Activated gamma-delta T cell treated with Interleukin-2 at 50 U/mL for 16 hours (primary cell): Measurements from ENCODE around the gene CST7.
A peak's percentile ranks its signal among the peaks of the same experiment; 100 is the strongest.

ENCODE experiments used
- DNase-seq: peaks from one replicate; pipeline ENCODE4 v3.0.0-alpha.2; 2020

The CST7 gene

DNA sequence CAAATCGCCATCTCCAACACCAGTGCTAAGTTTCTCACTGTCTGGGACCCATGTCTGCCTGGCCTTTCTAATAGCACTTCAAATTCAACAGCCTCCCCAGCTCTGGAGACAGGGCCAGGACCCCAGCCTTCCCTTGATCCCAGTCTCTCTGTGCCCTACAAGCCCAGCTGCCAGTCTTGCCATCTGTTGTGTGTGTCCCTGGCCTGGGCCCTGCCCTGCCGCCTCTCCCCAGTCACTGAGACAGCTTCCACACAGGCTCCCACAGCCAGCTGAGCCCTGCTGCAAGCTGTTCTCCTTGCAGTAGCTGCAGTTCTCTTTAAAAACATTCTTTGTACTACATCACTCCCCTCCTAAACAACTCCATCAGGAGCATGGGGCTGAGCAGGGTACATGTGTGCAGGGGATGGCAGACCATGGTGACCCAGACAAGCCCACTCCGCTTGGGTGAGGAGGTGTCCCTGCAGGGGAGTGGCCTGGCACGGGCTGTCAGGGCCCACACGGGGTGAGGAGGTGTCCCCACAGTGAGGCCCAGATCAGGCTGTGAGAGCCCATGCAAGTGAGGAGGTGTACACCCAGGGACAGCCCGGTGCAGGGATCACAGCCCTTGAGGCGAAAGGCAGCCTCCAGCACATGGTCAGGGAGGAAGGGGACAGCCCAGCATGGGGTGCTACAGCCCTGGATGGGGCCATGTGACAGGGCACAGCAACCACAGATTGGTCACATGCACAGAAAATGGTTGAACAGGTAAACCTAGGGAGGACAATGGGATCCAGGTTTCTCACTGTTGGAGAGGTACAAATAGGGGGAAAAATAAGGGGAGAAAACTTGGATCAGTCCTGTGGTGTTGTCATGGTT lies 16.2 kb downstream of the CST7 start:
- DNase-seq, result no peak

DNA sequence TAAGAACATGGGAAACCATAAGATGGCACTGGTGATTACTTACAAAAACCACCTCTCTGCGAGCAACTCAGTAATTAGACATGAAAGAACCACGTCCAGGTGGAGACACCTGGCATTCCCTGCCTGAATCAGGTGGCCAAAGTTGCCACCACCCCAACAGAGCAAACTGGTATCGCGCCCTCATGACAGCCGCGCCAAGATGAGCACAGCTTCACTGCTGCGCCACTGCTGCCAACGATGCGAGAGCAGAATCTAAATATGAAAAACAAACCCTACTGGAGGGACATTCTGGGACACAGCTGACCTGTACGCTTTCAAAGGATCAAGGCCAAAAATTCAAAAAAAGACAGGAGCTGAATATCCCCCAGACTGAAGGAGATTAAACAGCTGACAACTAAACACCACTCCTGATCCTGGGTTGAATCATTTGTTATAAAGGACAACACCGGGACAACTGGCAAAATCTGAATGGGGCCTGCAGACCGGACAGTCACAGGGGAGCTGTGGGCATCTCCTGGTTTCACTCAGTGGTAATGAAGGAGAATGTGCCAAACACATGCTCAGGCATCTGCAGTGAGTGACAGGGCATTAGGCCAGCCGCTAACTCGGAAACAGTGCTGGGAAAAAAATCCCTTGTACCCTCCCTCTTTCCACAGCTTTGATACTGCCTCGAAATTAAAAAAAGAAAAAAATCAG lies 17.4 kb downstream of the CST7 start:
- DNase-seq, result no peak

DNA sequence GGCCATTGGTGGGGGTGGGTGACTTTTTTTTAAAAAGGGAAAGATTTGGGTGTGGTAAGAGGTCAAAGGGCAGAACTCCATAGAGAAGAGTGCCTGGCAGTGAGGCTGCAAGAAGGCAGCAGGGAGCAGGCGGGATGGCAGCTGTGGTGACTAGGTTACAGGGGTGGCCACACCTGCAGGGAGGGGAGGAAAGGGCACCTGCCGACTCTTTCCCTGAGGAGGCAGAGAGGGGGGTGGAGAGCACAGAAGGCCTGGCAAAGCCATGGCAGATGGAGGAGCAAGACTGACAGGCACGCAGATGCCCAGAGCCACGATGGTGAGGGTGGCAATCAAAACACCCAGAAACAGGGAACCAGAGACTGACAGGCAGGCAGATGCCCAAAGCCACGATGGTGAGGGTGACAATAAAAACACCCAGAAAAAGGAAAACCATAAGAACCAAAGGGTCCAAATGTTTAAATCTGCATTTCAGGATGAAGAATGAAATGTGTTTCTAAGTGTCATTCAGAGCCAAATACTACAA lies 19.3 kb downstream of the CST7 start:
- no peak for DNase-seq

DNA sequence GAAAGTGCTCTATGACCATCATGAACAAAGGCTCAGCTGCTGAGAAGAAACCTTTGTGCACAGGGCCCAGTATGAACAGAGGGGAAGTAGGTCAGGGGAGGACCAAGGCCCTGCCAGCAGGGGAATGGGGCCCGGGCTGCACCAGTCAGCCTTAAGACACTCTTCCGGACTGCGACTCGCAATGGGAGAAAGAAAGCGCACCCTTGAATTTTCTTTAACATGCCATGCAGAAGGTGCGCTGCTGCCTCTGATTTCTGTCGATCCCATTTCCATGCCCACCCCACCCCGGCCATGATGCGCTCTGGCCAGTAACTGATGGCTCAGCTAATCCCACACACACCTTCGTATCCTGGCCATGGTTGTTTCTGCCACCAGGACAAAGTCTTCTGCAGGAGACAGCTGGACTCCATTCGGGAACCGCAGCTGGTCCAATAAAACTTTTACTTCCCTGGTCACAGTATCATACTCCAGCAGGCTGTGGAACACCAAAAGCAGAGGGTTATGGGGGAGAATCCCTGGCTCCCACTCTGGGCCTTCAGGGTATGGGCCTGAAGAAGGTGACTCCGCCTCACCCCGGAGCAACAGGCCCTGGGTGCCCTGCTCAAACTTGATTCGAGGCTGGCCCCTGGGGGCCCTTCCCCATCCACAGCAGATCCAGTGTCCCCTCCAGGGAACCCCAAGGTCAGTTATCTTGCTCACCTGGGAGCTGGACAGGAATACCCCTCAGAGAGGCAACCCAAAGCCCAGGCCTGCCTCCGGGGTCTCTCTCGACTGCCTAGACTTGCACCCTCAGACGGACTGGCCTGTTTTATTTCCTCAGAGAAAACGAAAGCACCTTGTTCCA lies 20.3 kb downstream of the CST7 start:
- no peak for DNase-seq

DNA sequence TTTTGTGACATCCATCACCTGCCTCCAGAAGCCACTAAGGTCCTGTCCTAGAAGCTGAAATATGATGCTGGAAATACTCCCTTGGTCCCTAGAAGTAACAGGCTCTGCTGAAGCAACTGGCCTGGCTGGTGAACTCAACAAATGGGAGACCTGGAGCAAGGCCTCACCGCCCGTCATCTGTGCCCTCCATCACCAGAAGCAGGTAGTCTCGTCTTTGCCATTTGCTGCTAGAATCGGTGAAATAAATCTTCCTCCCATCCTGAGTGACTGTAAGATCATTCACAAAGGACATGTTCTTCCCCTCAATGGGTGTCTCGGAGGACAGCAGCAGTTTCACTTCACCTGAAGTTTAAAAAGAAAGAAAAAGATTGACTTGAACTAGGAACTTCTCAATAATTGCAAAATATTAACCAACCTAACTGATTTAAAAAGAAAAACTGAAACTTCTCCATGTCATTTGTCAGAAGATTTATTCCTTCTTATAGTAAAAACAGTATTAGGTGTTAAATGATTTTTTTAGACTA lies 21.0 kb downstream of the CST7 start:
- DNase-seq, result no peak

DNA sequence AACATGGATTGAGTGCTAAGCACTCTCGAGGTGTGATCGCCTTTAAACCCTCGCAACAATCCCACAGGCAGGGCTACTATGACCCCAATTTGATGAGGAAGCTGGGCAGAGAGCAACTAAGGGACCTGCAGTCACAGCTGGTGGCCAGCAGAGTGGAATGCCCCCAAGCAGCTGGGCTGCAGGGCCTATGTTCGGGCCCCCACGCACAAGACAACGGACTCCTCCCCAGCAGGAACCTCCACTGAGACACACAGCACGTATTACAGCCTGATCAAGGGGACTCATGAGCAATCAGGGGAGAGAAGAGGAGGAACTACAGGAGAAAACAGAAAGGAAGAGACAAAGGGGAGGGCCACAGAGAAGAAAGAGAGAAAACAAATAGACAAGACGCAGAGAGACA lies 21.7 kb downstream of the CST7 start:
- no peak for DNase-seq

DNA sequence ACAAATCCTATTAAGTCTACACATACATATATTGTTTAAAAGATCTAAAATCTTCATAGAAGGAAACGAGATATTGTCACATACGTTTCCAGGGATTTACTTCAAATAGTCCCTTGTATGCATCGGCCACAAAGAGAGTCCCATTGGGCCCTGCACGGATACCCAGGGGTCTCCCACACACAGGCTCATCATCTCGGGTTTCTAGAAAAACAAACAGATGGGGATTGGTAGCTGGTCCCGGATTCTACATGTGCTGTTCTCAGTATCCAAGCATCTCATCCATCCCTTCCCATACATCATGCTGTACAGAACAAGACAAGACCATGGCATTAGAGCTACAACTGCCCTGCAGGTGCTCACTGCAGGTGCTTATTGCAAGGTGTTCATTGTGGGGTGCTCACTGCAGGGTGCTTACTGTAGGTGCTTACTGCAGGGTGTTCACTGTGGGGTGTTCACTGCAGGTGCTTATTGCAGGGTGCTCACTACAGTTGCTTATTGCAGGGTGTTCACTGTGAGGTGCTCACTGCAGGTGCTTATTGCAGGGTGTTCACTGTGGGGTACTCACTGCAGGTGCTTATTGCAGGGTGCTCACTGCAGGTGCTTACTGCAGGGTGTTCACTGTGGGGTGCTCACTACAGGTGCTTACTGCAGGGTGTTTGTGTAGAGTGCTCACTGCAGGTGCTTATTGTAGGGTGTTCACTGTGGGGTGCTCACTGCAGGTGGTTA lies 22.5 kb downstream of the CST7 start:
- no peak for DNase-seq

DNA sequence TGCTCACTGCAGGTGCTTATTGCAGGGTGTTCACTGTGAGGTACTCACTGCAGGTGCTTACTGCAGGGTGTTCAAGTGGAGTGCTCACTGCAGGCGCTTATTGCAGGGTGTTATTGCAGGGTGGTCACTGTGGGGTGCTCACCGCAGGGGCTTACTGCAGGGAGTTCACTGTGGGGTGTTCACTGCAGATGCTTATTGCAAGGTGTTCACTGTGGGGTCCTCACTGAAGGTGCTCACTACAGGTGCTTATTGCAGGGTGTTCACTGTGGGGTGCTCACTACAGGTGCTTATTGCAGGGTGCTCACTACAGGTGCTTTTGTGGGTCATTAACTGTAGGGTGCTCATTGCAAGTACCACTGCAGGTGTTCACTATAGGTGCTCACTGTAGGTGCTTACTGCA lies 23.3 kb downstream of the CST7 start:
- no peak for DNase-seq

DNA sequence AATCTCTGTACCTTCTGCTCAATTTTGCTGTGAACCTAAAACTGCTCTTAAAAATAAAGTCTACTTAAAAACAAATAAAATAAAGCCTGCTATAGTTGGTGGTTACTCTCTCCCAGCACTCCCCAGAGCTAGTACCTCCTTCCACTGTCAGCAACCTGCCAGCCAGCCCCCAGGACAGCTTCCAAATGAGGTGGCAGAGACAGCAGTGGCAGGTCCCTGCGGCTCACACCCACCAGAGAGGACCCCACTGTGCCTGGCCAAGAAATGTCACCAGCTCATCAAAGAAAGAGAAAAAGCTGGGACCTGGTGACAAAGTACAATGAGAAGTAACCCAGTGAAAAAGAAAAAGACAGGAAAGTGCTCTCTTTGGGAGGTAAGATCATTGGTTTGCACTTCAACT lies 28.3 kb downstream of the CST7 start:
- no peak for DNase-seq

DNA sequence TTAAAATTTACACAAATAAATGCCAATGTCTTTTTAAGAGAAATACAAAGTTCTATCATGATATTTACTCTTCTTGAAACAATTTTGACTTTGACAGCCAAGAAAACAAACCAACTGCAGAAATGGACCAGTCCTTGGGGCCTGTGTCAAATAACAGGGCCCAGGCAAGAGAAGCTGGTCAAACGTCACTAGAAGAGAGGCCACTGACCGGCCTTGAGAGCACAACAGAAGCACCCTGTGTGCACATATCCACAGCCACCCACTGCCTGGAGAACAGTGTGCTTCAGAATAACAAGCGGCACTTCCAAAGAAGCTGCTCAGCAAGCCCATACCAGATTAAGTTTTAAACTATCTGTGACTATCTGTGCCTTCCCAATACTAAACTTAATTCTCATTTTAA lies 28.7 kb downstream of the CST7 start:
- DNase-seq, result no peak

DNA sequence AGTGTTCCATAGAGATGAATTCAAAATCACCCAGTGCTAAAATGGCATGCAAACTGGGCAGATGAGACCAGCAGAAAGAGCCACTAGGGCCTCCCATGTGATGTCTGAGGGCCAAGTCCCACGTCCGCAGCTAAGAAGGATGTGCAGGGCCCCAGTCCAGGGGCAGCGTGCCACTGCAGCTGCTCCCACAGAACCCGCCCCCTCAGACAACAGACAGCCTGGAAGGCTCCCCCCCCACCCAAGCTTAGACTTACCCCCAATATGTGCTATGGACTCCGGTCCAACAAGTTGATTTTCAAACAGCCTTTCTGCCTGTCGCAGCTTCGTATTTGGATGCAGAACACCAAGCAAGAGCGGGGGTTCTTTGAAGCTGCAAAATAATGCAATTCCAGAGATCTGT lies 29.4 kb downstream of the CST7 start:
- DNase-seq, result no peak

DNA sequence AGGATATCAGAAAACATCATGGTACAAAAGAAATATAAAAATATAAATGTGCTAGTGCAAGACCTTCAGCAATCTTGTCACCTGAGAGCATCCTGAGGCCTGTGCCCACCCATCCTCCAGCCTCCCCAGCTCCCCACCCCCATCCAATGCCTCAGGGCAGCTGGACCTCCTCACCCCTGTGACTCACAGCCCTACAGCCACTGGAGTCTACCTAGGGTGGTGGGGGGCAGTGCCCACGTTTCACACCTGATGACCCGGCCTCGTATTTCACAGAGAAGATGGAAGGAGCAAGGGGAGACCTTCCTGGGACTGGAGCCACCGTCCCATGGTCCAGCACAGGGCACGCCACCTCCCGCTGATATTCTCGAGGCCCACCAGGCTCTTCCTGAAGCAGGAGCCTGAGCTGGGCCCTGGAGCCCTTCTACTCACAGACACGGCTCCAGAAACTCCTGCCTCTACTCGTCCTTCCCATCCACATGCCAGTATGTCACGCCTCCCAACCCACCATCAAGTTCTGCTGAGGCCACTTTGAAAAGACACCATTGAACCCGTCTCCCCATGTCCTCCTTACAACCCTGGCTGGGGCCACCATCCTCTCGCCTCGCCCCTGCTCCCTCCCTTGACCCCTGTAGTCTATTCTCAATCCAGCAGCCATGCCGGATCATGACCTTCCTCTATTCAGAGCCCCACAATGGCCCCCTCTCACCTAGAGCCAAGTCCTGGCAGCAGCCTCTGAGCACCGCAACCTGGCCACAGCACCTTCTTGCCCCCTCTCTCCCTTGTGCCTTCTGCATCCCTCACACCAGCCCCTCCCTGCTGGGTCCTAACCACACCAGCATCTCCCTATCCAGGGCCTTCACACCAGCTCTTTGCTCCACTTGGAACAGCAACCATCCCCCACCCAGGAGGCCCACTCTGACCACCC lies 30.2 kb downstream of the CST7 start:
- no peak for DNase-seq

DNA sequence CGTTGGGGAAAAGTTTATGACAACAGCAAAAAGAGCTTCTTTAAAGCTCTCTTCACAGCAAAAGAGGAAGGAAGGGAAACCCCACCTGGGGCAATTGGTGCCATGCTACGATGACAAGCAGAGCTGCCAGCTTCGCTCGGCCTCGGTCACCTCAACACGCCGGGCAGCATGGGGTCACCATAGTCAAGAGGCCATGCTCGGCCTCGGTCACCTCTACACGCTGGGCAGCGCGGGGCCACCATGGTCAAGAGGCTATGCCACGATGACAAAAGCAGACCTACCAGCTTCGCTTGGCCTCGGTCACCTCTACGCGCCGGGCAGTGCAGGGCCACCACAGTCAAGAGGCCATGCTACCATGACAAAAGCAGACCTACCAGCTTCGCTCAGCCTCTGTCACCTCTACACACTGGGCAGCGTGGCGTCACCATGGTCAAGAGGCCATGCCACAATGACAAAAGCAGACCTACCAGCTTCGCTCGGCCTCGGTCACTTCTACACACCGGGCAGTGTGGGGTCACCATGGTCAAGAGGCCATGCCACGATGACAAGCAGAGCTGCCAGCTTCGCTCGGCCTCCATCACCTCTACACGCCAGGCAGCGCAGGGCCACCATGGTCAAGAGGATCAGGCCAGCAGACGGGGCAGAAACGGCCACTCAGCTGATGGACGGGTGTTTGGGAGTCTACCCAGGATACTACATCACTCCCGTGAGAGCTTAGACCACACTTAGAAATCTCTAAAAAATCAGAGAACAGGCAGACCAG lies 31.4 kb downstream of the CST7 start:
- DNase-seq, result no peak

DNA sequence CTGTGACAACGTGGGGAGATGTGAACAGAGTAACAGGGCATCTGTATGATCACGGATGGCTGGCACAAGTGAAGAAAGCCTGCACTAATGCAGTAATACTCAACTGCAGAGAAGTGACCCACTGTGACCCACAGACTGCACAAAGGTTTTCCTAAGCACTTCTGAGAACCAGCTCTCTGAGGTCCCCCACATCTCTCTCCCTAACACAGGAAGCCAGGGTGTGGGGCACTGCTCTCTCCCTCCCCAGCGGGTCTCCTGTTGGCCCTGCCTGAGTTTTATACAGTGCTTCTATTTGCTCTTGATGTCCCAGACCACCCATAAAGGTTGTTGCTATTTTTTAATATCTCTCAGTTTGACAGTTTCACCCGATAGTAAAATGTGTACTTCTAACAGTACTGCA lies 32.2 kb downstream of the CST7 start:
- DNase-seq, result no peak

DNA sequence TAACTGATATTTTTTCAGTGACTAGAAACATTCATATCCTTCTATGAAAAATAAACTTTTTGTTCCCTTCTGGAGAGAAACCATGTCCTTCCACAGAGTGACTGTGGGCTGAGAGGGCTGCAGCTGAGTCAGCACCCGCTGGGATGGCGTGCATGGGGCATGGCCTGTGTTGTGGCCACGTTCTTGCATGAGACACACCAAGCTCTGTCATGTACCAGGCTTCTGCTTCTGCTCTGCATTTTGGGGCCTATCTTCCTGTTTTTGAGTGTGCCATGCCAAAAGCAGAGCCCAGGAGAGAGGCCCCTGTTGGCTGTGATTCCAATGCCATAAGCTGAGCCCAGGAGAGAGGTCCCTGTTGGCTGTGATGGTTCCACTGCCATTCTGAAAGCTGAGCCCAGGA lies 32.7 kb downstream of the CST7 start:
- DNase-seq, result peak; percentile 24

DNA sequence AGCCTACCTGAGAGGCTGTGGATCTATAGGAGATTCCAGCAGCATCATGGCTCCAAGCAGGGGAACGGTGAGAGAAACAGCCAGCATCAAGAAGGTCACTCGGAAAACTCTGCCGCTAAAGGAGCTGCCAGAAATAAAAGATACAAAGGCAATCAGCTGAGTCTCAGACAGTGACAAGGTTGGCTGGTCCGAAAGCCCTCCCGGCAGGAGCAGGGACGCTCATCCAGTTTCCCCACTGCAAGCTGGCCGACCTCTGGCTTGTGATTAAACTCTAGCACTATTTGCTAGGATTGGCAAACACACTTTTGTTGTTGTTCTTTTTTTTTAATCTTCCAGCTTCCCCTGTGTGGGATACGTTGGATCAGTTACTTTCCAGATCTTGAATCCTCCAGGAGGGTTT lies 34.8 kb downstream of the CST7 start:
- DNase-seq, result no peak

DNA sequence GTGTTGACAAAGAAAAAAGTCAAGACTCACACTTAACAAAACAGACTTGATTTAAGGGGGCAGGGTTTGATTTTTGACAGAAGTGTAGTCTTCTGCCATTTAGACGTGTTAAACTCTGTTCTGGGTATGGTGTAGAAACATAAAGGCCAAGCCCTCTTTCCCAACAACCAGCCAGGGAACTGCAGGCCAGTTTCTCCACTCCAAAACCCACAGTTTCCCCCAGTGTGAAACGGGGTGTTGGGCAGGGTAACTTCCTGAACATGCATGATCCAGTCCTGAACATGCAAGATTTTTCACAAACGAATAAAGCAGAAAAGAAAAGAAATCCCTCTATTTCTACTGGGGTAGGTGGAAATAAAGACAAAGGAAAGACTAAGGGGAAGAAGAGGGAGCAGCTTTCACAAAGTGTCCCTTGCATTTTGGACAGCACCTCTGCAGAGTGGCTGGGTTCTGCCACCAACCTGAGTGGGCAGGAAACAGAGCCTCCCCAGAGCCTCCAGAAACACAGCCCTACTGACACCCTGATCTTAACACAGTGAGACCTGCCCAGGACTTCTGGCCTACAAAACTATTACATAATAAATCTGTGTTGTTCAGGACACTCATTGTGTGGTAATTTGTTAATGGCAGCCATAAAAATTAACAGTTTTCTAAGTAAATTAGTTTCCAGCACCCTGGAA lies 36.0 kb downstream of the CST7 start:
- no peak for DNase-seq

DNA sequence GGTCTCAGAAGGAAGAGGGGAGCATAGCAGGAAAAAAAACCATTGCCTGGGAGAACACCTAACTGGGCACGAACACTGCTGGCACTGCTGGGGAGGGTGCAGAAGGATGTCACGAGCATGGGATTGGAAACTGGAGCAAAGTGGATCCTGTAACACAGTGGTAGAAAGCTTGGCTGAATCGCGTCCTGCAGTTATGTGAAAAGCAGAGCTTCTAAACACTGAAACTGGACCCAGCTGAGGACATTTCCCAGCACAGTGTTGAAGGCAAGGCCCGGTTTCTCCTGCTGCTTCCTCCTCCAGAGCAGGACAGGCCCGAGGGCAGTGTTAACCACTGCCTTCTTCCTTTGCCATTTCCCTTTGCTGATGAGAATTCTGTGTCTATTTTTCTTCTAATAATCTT lies 36.7 kb downstream of the CST7 start:
- no peak for DNase-seq

DNA sequence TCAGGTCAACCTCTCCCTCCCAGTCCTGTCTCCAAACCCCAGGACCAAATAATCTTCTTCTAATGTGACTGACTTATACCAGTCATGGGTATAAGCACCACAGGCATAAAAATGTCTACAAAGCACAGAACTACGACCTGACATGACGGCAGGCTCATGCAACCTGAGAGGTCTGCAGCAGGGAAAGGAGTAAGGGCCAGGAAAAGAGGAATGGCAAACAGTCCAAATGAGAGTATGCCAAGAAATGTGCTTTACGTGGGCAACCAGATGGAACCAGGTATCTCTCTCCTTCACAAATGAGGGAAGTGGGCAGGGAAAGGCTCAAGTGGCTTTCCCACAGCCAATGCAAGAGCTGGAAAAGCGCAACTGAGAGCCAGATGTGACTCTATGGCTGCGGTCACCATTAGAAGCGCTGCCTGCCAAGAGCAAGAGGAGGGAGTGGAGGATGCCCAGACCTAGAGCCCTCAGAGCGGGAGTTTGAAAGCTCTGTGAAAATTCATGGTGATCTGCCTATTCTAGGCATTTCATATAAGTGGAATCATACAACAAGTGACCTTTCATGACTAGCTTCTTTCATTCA lies 37.5 kb downstream of the CST7 start:
- no peak for DNase-seq

DNA sequence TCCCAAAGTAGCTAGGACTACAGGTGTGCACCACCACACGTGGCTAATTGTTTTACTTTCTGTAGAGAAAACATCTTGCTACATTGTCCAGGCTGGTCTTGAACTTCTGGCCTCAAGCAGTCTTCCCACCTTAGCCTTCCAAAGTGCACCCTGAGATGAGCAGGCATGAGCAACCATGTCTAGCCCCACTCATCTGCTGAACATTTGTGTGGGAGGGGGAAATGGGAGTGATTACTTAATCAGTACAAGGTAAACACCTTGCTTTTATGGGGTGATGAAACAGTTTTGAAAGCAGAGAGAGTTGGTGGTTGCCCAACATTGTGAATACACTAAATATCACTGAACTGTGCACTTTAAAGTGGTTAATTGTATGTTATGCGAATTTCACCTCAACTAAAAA lies 38.2 kb downstream of the CST7 start:
- DNase-seq, result no peak
